HUES64 (cell line): Measurements from ENCODE around the gene KCNMB1.

Experiments used
- H3K27ac ChIP-seq: 2 replicates; pipeline ENCODE4 v1.7.0; 2013; ENCODE audit warnings: low read depth, low read length, inconsistent platforms
- H3K27me3 ChIP-seq: 2 replicates; pipeline ENCODE4 v1.6.1; 2013; ENCODE audit warnings: mild to moderate bottlenecking, low read length; ENCODE audit not compliant: insufficient read depth
- H3K36me3 ChIP-seq: 2 replicates; pipeline ENCODE4 v1.6.1; 2013; ENCODE audit warnings: mild to moderate bottlenecking, low read length; ENCODE audit not compliant: insufficient read depth
- H3K4me1 ChIP-seq: 2 replicates; pipeline ENCODE4 v1.6.1; 2013; ENCODE audit warnings: mild to moderate bottlenecking, low read length, moderate library complexity; ENCODE audit not compliant: insufficient read depth
- H3K4me3 ChIP-seq: 2 replicates; pipeline ENCODE4 v1.5.1; 2013; ENCODE audit warnings: mild to moderate bottlenecking, low read length, moderate library complexity
- H3K9ac ChIP-seq: 2 replicates; pipeline ENCODE4 v1.6.1; 2013; ENCODE audit warnings: mild to moderate bottlenecking, low read depth, low read length
- H3K9me3 ChIP-seq: 2 replicates; pipeline ENCODE4 v1.6.1; 2013; ENCODE audit warnings: low read depth, low read length; ENCODE audit not compliant: insufficient read depth
- WGBS: fragments of 150-250, 120-280 bp; methylation state at CpG from one replicate; pipeline ENCODE4 v1.1.7; 2013; ENCODE audit warnings: missing lambda C conversion rate; 5-methylcytosine and 5-hydroxymethylcytosine counted together

The KCNMB1 gene

DNA sequence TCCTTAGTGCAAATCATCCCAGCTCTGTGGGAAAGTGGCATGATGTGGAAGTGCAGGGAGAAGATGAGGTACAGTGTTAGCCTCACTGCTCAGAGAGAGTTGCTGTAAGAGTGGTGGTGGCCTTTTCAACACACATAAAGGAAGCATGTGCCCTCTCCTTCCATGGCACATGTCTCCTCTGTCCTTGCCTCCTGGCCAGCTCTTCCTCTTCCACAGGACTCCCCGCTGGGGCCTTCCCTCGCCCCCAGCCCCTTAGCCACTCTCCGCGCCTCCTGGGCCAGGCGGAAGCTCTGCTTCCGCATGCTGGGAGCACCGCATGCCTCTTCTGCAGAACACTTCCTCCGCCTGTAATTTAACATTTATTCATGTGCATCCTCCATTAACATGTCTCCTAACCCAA is 4.8 kb upstream of the KCNMB1 start:
- Histone ChIP-seq H3K4me1 (peaks cover 41% of the 10 kb centered on the region), H3K4me3 (no peak overlapping the region), H3K9me3 (no peaks in the 10 kb centered on the region), H3K27me3 (no peaks in the 10 kb centered on the region), H3K36me3 (no peaks in the 10 kb centered on the region), H3K9ac (no peak overlapping the region), H3K27ac (no peak overlapping the region)
- WGBS: 43% methylated on average over 8 of the region's 8 CpGs

DNA sequence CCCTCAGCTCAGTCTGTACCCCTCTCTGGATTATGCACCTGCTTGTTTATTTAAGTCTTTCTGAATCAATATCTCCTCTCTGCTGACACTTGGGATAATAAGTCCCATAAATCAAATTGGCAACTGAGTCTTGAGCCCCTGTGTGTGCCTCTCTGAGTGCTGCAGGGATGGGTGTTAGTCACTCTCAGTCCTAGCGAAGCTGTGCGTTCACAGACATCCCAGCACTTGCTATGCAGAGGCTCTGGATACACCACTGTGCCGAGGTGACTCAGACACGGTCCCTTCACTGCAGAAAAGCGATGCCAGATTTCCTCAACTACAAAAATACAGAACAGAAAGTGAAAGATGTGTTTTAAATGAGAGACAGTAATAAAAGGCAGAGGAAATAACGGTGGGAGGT is 4.1 kb upstream of the KCNMB1 start:
- peaks cover 38% of the 10 kb centered on the region for H3K4me1 ChIP-seq
- 78% methylated on average over 5 of the region's 6 CpGs for WGBS
- H3K9me3 ChIP-seq: no peaks in the 10 kb centered on the region
- H3K27ac ChIP-seq: no peak overlapping the region
- H3K4me3 ChIP-seq: no peak overlapping the region
- H3K36me3 ChIP-seq: no peaks in the 10 kb centered on the region
- no peak overlapping the region for H3K9ac ChIP-seq
- H3K27me3 ChIP-seq: no peaks in the 10 kb centered on the region

DNA sequence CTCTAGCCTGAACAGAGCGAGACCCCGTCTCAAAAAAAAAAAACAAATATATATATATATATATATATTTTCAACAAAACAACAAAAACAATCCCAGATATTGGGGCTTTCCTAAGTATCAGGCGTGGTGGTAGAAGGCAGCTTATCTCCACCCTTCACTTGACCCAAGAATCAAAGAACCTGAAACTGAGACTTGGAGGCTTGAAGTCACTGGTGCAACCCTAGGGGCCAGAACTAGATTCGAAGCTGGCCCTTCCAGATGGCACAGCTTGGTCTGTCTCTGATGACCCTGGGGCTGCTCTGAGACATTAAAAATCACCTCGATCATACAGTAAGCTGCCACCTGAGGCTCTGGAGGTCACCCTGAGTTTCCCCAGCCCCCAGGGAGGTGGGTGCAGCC is 1.3 kb upstream of the KCNMB1 start:
- 98% methylated on average over 3 of the region's 5 CpGs for WGBS
- Histone ChIP-seq H3K9ac (no peak overlapping the region), H3K27me3 (no peaks in the 10 kb centered on the region)

DNA sequence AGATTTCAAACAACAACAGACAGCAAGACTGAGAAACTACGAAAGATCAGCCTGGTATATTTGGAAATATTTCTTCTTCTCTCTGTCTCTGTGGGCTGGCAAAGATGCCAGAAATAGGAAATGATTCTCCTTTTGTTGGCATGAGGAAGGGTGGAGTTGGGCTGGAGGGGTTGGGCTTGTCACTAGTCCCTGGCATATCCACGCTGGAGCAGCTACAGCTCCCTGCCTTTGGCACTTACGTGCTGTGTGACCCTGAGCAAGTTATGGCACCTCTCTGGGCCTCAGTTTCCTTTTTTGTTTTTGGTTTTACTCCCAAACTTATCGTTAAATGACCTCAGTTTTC is 354 bp upstream of the KCNMB1 start:
- Histone ChIP-seq H3K9ac (no peak overlapping the region), H3K36me3 (no peaks in the 10 kb centered on the region), H3K27me3 (no peaks in the 10 kb centered on the region), H3K4me1 (peaks cover 23% of the 10 kb centered on the region), H3K4me3 (no peak overlapping the region), H3K27ac (no peak overlapping the region), H3K9me3 (no peaks in the 10 kb centered on the region)
- WGBS: 92% methylated on average over 4 of the region's 4 CpGs

More for the DNA sequence above, 1.3 kb upstream of the KCNMB1 start:
- Histone ChIP-seq H3K36me3 (no peaks in the 10 kb centered on the region), H3K4me3 (no peak overlapping the region), H3K9me3 (no peaks in the 10 kb centered on the region), H3K27ac (no peak overlapping the region), H3K4me1 (peaks cover 23% of the 10 kb centered on the region)

DNA sequence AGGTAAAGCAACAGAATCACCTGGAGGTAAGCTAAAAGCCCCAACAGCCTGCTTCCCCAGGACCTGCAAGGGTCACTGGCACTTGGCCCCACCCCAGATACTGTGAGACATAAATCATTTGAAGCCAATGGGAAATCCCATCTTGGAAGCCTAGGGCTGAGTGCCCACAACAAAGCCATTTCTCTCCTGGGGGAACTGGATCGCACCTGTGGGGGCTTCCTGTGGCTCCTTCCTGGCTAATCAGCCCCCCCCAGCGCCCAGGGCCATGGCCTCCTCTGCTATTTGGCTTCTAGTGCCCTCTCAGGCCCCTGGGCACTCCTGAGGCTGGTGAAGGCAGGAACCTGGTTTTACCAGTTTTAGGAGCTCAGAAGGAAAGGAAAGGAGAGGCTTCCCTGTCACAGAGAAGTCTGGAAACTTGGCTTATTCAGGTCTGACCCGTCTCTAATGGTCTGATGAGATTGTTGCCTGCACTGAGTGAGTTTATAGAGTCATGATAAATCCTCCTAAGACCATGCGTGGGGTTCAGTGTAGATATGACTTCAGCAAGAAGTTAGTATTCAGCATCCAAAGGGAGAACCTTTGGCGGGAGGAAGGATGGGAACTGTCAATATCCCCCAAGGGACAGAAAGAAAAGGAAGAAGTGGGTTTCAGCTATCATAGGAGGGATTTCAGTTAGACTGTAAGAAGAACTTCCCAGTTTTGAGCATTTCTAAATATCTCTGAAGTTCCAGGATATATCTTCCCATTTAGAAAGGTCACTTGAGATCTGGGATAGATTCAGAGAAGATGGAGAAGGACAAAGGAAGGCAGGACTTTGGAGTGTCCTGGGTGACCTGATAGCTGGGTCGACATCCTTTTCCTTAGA is 1.2 kb downstream of the KCNMB1 start:
- Histone ChIP-seq H3K27me3 (no peaks in the 10 kb centered on the region), H3K4me3 (no peak overlapping the region), H3K9me3 (no peaks in the 10 kb centered on the region), H3K4me1 (peaks cover 17% of the 10 kb centered on the region), H3K9ac (no peak overlapping the region), H3K36me3 (no peaks in the 10 kb centered on the region), H3K27ac (no peak overlapping the region)
- WGBS: 88% methylated on average over 6 of the region's 6 CpGs

DNA sequence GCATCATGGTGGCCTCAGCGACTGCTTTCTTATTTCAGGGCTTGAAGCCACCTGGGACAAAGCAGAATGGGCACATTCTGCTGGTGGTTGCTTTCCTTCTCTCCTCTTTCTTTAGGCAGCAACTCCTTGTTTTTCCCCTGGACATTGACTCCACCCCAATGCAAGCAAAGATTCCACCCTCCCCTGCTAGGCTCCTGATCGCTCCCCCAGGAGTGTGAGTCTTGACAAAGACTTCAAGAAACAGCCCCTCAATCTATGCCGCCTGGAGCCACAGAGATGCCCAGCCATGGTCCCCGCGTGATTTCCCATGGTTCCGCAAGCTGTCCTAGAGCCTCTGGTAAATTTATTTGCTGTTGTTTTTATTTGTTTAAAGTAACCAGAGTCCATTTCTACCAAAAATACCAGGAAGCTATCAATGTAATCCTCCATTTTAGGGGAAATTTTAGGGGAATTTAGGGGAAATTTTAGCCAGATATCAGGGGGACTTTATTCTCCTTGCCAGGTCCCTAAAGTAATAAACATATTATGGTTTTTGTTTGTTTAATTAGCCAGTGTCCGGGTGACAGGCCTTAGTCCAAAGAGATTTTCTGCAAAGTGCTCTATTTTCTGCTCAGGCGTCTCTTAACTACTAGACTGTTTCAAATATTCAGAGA is 2.3 kb downstream of the KCNMB1 start:
- Histone ChIP-seq H3K4me3 (no peak overlapping the region), H3K9ac (no peak overlapping the region), H3K4me1 (peaks cover 17% of the 10 kb centered on the region), H3K27ac (no peak overlapping the region), H3K27me3 (no peaks in the 10 kb centered on the region), H3K9me3 (no peaks in the 10 kb centered on the region), H3K36me3 (no peaks in the 10 kb centered on the region)
- 75% methylated on average over 8 of the region's 8 CpGs for WGBS

DNA sequence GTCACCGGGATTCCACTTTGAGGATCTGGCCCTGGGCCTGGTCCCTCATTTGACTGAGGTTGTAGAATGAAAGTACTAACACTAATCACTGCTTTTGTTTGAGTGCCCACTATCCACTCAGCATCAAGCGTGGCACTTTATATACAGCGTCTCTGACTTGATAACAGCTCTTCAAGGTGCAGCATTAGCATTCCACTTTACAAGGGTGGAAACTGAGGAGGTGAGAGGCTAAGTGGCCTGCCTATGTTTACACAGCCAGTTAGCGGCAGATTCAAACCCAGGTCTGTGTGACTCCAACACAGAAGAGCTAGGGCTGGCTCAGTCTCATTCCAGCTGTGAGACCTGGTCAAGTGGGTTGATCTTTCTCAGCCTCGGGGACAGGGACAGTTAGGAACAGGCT is 5.9 kb downstream of the KCNMB1 start:
- 85% methylated on average over 5 of the region's 5 CpGs for WGBS
- H3K36me3 ChIP-seq: no peaks in the 10 kb centered on the region
- H3K9me3 ChIP-seq: no peaks in the 10 kb centered on the region

DNA sequence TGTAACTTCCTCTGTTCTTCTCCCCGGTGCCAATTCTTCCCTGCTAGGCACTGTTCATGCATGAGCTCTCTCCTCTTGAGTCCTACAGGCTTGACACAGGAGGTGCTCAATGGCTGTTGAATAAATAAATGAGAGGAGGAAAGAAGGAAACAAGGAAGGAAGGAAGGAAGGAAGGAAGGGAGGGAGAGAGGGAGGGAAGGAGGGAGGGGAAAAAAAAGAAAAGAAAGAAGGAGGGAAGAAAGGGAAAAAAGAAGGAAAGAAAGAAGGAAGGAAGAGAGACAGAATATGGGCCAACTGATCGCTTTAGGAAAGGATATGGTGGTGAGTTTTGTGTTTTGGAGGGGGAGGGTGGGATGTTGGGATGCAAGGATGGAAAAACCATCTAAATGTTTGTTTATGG is 6.4 kb downstream of the KCNMB1 start:
- Histone ChIP-seq H3K27ac (no peak overlapping the region), H3K4me1 (peaks cover 12% of the 10 kb centered on the region; the same call in 1 of the 2 replicates), H3K27me3 (no peaks in the 10 kb centered on the region), H3K9ac (no peak overlapping the region), H3K36me3 (no peaks in the 10 kb centered on the region), H3K9me3 (no peaks in the 10 kb centered on the region), H3K4me3 (no peak overlapping the region)
- 83% methylated on average over 2 of the region's 2 CpGs for WGBS

More for the DNA sequence above, 5.9 kb downstream of the KCNMB1 start:
- Histone ChIP-seq H3K27ac (no peak overlapping the region), H3K27me3 (no peaks in the 10 kb centered on the region), H3K9ac (no peak overlapping the region), H3K4me1 (peaks cover 12% of the 10 kb centered on the region; the same call in 1 of the 2 replicates), H3K4me3 (no peak overlapping the region)

DNA sequence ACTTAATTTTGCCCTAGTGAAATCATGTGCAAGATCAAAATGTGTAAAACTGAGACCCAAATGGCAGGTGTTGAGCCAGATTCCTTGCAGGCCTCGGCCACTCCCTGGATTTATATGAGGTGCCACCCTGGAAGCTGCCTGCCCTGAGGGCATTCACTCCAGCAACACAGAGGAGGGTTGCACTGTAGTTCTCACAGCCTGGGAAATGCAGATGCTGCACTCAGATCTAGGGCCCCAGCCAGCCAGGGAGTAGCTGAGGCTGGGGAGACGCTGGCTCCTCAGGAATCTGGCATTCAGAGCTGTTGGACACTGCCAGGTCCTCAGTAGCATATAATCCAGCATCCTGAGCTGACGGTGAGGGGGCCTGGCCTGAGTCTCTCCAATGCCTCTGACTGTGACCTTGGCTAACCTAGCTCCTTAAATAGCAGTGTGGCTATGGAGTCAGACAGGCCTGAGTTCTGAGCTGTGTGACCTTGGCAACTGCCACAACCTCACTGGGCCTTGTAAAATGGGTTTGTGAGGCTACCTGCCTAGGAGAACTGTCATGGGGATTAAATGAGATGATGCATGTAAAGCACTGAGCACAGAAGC is 8.7 kb downstream of the KCNMB1 start:
- Histone ChIP-seq H3K9me3 (no peaks in the 10 kb centered on the region), H3K27ac (no peak overlapping the region), H3K4me3 (no peak overlapping the region), H3K4me1 (no peaks in the 10 kb centered on the region), H3K9ac (no peak overlapping the region), H3K36me3 (no peaks in the 10 kb centered on the region), H3K27me3 (no peaks in the 10 kb centered on the region)
- 83% methylated on average over 3 of the region's 3 CpGs for WGBS

DNA sequence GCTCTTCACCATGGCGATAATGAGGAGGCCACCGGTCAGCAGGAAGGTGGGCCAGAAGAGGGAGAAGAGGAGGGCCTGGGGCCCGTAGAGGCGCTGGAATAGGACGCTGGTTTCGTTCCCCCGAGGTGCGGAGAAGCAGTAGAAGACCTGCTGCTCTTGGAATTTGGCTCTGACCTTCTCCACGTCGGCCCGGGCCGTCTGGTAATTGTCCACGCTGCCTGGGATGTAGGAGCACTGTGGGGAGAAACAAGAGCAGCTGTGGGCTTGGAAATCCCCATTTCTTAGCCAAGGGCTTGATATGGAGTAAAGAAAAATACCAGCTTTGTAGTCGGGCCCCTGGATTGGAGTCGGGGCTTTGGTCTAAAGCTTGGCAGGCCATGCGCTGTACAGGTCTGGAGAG is 10.4 kb downstream of the KCNMB1 start:
- Histone ChIP-seq H3K4me1 (no peaks in the 10 kb centered on the region), H3K27me3 (no peaks in the 10 kb centered on the region), H3K9ac (no peak overlapping the region), H3K4me3 (no peak overlapping the region), H3K36me3 (no peaks in the 10 kb centered on the region), H3K9me3 (no peaks in the 10 kb centered on the region), H3K27ac (no peak overlapping the region)
- 93% methylated on average over 16 of the region's 16 CpGs for whole genome bisulfite sequencing

DNA sequence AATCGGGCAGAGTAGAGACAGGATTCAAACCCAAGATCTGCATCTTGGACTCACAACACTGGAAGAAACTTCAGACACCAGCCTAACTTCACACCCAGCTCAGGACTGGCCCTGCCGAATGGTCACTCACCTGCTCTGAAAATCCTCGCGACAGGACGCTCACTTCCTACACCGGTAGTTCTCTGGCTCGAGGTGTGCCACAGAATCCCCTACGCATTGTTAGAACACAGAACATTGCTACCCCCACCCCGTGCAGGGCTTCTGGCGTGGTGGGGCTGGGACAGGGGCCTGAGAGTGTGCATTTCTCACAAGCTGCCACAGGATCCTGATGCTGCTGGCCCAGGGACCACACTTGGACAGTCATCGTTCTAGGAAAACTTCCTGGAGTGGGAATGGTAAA is 12.1 kb downstream of the KCNMB1 start:
- Histone ChIP-seq H3K36me3 (no peaks in the 10 kb centered on the region), H3K4me1 (no peaks in the 10 kb centered on the region), H3K27ac (no peak overlapping the region), H3K9me3 (no peaks in the 10 kb centered on the region), H3K9ac (no peak overlapping the region), H3K27me3 (no peaks in the 10 kb centered on the region), H3K4me3 (no peak overlapping the region)
- WGBS: 95% methylated on average over 11 of the region's 11 CpGs
